ENCODE measurements around the gene BARHL2. TPM values are rescaled to one million over a fixed set of nuclear protein-coding genes. Genes with fewer than 3 reads are reported as not detected.

The BARHL2 gene
- total RNA-seq (2014; rRNA removed; shearing (Covaris generic)): not detected in 2 replicates

GRCh38 chr1:90716552-90717355 lies at the start of gene BARHL2:
Gene BARHL2 (minus strand): TSS chr1:90717302. CDS start chr1:90717195, 107 bp downstream.
- DNase-seq (ENCODE audit: low spot score): no peak

- DNase-seq (ENCODE audit: low spot score): no peak
Observed at GRCh38 chr1:90763930-90764329, 46.8 kb upstream of the BARHL2 start.

- no peak for DNase-seq (ENCODE audit: low spot score)
Observed at GRCh38 chr1:90763506-90763905, 46.4 kb upstream of the BARHL2 start.

GRCh38 chr1:90761781-90762589 lies 44.9 kb upstream of the BARHL2 start:
- no peak for DNase-seq (ENCODE audit: low spot score)

GRCh38 chr1:90761156-90761555 lies 44.1 kb upstream of the BARHL2 start:
- DNase-seq (ENCODE audit: low spot score): no peak

GRCh38 chr1:90753556-90753955 lies 36.5 kb upstream of the BARHL2 start:
- no peak for DNase-seq (ENCODE audit: low spot score)

- no peak for DNase-seq (ENCODE audit: low spot score)
Observed at GRCh38 chr1:90748668-90749067, 31.6 kb upstream of the BARHL2 start.

GRCh38 chr1:90746857-90747256 lies 29.8 kb upstream of the BARHL2 start:
- no peak for DNase-seq (ENCODE audit: low spot score)

- DNase-seq (ENCODE audit: low spot score): no peak
Observed at GRCh38 chr1:90745972-90746371, 28.9 kb upstream of the BARHL2 start.

GRCh38 chr1:90732136-90732535 lies 15.0 kb upstream of the BARHL2 start:
- no peak for DNase-seq (ENCODE audit: low spot score)

- no peak for DNase-seq (ENCODE audit: low spot score)
Observed at GRCh38 chr1:90731382-90732050, 14.4 kb upstream of the BARHL2 start.

- DNase-seq (ENCODE audit: low spot score): no peak
Observed at GRCh38 chr1:90730243-90731022, 13.3 kb upstream of the BARHL2 start.

GRCh38 chr1:90729504-90730242 lies 12.6 kb upstream of the BARHL2 start:
- no peak for DNase-seq (ENCODE audit: low spot score)

GRCh38 chr1:90728502-90729287 lies 11.6 kb upstream of the BARHL2 start:
- no peak for DNase-seq (ENCODE audit: low spot score)

GRCh38 chr1:90727917-90728501 lies 10.9 kb upstream of the BARHL2 start:
- no peak for DNase-seq (ENCODE audit: low spot score)

GRCh38 chr1:90726986-90727480 lies 9.9 kb upstream of the BARHL2 start:
- no peak for DNase-seq (ENCODE audit: low spot score)

GRCh38 chr1:90726425-90726985 lies 9.4 kb upstream of the BARHL2 start:
- no peak for DNase-seq (ENCODE audit: low spot score)

GRCh38 chr1:90725657-90726424 lies 8.7 kb upstream of the BARHL2 start:
- no peak for DNase-seq (ENCODE audit: low spot score)

All from H4 (cell line).